Measurements from ENCODE around the gene MCRIP1.

- TF ChIP-seq CTCF (IDR thresholded peaks at IDR 0.05) = no peak
- no peak for TF ChIP-seq REST (IDR thresholded peaks at IDR 0.05; ENCODE audit: insufficient read depth in 1 of 2, low read depth in 2 of 2, low read length in 1 of 2)
- TF ChIP-seq POLR2AphosphoS5 (IDR thresholded peaks at IDR 0.05; ENCODE audit: low read depth, low read length) = no peak
- no peak for TF ChIP-seq TCF7L2 (IDR thresholded peaks at IDR 0.05; ENCODE audit: low read depth, low read length)
- TF ChIP-seq SIN3A (IDR thresholded peaks at IDR 0.05; ENCODE audit: borderline replicate concordance, insufficient read depth, low read depth, low read length) = no peak
These were observed 9.8 kb upstream of the MCRIP1 start for GRCh38 chr17:81842725-81843504.
